HG03095 (cell line): ENCODE data around the gene SLC16A3.
"Not testable (repeated sequence)": the region's sequence is repeated elsewhere in the genome, so short reads cannot be mapped to it uniquely, and the experiment has no call there.

ENCODE experiments used
- ATAC-seq: cut with Tn5 transposase; IDR thresholded peaks from one replicate; pipeline ENCODE4 v1.9.1; 2021; ENCODE audit warnings: moderate library complexity; ENCODE audit not compliant: unreplicated experiment

SLC16A3 gene

DNA sequence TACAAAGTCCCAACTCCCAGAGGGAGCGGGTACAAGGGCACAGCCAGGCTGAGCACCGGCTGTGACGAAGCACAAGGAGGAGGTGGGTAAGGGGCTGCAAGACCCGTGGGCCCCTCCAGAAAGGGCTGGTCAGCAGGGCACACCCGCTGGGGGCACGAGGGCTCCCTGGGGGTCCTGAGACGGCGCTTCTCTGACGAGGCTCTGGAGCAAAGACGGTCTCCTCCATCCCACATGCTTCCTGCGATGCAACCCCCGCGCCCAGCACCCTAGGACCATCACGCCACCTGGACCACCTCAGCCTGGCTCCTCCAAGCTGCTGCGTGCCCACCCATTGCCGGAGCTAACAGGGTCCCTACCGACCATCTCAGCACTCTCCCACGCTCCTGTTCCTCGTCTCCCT lies 24.9 kb upstream of the SLC16A3 start:
- no peak for ATAC-seq

DNA sequence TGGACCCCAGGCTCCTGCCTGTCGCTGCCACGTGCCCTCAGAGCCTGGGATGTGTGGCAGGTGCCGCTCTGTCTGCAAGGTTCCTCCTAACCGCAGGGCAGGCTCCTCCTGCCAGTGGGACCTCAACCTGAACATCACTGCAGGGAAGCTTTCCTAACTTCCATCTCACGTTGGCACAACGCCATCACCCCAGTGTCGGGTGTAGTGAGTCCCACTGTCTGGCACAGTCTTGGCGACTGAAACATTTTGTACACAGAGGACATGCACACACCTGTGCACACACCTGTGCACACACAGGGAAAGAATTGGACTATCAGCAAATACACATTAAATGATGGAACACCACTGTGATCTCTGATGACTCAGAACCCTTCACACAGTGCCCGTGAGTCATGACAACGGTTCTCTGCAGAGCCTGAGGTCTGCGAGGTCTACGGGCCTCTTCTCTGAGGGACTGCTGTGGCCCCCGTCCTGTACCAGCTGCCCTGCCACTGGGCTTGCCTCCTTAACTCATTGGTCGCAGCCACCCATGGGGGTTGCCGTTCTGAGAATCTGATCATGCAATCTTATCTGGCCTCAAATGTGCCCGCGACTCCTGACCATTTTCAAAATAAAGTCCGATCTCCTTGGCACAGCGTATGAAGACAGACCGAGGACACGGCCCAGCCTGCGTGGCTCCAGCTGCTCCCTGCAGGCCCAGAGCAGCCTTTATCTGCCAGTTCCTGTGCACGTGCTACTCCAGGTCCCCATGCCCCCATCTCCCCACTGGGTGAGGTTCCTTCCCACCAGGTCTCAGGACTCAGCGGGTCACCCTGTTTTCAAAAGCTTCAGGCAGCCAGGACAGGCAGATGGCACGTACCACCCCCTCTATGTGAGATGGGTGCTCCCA lies 23.8 kb upstream of the SLC16A3 start:
- ATAC-seq: no peak

DNA sequence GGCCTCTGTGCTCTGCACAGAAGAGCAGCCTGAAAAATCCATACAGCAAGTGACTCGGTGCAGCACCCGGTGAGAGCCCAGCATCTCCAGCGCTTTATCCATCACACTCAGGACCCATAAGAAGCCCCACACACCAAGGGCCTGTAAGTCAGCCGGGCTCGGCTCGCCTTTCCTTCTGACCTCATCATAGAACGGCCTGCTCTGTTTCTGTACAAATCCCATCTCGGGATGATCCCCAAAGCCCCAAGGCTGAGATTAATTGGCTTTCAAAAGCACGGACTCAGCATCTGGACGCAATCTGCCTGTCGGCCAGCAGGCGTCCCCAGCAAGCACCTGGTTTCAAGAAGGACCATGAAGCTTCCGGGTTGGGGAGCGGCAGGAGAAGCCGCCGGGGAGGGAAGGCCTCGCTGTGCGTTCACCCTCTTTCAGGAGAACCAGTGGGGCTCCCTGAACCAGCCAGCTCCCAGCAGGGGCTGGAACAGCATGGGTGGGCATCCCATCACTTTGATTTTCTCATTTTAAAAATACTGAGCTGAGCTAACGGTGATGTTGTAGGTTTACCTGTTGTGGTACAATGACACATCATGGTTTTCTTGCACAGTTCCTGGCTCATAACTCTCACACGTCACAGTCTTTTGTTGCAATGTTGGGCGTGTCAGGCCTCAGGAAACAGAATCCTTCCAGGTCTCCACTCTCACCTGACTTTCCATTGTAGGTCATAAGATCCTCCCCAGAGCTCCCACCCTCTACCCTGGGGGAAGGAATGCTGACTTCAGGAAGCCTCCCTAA lies 22.9 kb upstream of the SLC16A3 start:
- peak; percentile 73 for ATAC-seq

DNA sequence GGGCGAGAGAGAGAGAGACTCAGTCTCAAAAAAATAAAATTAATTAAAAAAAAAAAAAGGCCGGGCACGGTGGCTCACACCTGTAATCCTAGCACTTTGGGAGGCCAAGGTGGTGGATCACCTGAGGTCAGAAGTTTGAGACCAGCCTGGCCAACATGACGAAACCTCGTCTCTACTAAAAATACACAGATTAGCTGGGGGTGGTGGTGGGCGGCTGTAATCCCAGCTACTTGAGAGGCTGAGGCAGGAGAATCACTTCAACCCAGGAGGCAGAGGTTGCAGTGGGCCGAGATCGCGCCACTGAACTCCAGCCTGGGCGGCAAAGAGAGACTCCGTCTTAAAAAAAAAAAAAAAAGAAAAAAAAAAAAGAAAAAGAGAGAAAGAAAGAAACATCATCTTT lies 18.2 kb upstream of the SLC16A3 start:
- not testable (repeated sequence) for ATAC-seq

DNA sequence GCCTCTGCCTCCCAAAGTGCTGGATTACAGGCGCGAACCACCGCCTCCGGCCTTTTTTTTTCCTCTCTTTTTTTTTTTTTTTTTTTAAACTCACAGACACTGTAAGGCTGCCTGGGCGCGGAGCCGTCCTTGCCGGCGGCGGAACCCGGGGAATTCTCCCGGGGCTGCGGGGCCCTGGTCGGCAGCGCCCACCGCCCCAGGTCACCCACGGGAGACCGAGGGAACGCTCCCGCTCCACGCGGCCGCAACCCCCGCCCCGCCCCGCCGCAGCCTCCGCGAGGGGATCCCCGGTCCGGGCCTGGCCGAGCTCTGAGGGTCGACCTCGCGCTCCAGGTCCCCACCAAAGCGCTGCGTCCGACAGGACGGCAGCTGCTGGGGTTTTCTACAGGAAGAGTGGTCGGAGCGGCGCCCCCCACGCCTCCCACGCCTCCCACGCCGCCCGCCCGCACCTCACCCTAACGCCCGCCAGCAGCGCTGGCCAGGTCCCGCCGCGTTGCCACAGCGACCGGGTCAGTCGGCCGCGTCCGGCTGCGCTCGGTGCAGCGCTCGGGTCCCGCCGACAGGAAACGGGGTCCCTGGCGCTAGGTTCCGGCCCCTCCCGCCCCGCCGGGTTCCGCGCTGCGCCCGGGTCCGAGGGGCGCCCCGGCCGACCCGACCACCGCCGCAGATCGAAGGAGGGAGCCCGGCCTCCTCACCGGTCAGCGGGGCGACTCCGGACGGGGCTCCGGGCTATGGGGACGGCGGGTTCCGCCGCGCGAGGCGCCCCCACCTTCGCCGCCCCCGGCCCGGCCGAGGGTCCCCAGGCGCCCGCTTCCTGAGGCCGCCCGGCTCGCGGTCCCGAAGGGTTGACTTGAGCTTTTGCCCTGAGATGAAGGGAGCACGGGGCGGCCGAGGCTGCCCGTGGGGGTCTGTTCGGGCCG lies 16.3 kb upstream of the SLC16A3 start, which contains the start of gene CCDC57:
TSS of gene CCDC57 (minus strand) at position 512 of the 920 bp plus-strand sequence. CDS start 10,898 bp downstream, outside the sequence.
- ATAC-seq: peak; percentile 45

DNA sequence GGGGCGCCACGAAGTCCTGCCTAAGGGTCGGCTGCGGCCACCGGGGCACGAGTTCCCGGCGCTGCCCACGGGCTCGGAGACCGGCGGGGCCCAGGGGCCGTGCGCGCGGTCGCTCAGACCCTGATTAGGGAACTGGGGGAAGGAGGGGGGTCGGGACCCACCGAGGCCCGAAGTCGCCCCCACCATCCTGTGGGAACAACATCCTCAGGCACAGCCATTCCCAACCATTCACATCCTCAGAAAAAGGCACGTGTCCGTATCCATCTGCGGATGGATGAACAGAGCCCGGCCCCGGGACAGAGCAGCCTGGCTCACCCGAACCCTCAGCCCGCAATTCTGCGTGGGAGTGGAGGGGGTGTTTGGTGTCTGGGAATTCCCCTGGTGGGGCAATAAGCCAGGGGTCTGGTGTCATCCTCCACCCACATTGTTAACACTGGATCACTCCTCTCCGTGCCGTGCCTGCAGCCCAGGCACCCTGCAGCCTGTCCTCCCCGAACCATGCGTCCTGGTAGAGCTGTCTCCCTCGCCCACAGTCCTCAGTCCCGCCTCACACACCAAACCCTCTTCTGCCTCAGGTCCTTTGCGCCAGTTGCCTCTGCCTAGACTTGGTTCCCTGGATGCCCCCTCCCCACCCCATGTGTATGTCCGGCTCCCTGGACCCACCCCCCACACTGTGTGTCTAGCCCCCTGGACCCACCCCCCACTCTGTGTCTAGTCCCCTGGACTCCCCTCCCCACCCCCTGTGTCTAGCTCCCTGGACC lies 15.4 kb upstream of the SLC16A3 start:
- peak; percentile 10 for ATAC-seq

DNA sequence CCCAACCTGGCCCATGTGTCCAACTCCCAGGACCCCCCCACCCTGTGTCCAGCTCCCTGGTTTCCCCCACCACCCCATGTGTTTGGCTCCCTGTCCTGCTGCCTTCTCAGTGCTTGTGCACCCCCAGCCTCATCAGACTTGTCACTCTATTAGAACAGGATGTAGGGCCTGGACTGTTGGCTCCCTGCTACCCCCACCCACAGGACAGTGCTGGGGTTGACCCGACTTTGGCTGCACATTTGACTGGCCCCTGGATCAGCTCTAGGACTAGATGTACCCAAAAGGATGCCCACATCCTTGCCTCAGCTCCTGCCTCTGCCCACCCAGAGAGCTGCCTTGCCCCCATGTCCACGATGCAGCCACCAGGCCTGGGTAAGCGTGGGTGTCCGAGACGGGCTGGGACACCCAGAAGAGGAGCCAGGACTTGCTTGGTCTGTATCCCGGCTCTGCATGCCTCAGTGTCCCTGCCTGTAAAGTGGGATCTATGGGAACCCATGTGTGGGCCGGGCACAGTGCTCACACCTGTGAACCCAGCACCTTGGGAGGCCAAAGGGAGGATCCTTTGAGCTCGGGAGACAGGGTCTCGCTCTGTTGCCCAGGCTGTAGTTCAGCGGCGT lies 14.7 kb upstream of the SLC16A3 start:
- ATAC-seq: no peak

DNA sequence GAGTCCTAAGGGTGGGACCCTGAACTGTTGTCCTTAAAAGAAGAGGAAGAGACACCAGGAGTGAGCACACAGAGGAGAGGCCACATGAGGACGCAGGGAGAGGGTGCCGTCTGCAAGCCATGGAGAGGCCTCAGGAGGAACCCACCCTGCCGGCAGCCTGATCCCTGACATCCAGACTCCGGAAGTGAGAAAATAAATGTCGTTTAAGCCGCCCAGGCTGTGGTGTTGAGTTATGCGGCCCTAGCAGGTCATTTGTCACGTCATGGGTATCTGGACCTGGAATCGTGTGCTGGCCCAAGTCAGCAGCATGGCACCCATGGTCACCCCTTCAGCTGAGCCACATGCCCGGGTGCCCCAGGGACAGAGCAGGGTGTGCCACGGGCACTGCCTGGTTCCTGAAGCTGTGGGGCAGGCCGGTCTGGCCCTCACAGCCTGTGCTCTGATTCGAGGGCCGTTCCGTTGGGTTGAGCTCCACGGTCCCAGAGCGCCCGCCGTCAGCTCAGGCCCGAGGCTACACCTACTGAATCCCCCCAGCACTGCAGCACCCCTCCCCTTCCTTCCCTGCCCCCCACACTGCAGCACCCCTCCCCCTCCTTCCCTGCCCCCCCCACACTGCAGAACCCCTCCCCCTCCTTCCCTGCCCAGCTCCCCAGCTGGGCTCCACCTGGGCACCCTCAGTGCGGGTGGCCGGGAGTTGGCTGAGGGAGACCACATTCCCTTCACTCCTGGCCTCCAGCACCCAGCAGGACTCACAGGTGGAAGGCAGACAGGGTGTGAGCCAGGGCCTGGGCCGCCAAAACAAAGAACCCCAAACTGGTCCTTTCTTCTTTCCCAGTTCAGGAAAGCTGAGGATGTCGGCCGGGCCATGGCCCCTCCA lies 13.5 kb upstream of the SLC16A3 start:
- no peak for ATAC-seq

DNA sequence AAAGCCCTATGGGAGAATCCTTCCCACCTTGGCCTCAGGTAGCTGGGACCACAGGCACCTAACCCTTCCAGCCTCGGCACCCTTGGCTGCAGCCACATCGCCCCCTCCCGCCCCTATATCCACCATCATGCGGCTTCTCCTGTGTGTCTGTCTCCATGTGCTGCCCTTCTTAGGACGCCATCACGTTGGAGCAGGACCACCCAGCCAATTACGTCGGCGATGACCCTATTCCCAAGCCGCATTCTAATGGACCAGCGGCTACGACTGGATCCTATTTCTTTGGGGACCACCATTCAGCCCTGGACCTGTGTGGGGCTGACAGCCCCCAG lies 12.9 kb upstream of the SLC16A3 start:
- no peak for ATAC-seq

DNA sequence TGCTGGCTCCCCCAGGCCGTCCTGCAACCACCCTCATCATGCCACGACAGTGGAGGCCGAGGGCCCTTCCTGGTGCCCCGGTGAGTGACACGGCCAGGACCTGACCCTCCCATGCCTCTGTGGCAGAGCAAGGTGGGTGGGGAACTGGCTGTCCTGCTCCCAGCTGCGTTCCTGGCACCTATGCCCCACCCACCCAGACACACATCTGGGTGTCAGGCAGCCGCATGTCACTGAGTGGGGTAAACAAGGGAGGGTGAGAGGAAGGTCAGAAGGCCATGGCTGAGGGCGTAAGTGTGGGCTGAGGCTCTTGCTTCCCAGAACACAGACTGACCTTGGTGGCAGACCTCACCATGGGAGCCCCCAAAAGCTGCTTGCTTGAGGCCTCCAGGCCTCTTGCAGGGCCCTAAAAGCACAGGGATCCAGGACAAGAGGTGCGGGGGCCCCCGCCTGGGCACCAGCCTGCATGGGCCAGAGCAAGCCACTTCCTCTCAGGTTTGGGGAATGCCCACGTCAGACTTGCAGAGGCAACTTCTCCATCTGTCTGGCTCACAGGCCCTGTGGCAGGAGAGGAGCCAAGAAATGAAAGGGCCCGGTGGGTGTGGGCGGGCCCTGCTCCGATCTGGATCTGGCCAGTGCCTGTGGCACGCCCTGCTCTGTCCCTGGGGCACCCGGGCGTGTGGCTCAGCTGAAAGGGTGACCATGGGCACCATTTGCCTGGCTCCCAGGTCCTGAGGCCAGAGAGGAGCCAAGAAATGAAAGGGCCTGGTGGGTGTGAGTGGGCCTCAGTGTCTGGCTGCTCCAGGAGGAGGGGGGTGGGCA lies 12.3 kb upstream of the SLC16A3 start:
- no peak for ATAC-seq

DNA sequence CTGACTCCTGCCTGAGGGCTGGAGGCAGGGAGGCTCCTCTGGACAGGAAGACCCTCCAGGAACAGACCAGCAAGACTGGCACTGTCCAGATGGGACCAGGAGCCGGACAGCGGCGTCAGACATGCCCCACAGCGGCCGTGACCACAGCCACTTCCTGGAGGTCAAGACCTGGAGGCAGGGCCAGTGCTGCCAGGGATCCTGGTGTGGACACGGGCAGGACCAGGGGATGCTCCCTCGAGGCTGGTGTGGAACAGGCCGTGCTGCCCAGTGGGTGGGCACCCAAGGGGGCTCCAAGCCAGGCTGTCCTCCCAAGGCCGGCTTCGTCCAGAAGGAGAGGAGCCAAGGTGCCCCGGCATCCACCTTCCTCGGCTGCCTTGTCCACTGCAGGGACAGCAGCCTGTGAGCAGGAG lies 11.7 kb upstream of the SLC16A3 start:
- no peak for ATAC-seq

DNA sequence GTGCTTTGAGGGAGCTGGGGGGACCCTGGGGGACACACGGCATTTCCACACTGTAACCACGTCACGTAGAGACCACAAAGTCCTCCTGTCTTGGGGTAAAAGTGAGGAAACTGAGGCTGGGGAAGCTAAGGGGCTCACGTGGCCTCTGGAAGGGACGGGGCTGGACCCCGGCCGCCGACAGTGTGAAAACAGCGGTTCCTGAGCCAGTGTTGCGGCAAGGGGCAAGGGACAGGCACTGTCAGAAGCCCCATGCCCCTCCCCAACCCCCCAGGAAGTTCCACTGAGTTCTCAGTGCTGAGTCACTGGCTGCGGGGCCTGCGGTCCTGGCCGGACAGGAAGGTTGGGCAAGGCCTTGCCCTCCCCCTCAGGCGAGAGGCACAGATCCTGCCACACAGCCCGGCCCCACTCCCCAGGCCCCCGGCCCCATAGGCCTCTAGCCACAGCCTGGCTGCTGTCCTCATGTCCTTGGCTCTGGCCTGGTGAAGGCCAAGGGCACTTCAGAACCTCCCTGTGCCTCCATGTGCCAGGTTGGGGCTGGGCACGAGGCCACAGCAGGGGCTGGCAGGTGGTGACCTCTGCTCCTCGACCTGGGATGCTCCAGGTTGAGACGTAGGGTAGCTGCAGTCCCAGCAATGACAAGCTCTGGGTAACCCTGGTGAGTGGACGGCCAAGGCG lies 11.2 kb upstream of the SLC16A3 start:
- ATAC-seq: no peak

DNA sequence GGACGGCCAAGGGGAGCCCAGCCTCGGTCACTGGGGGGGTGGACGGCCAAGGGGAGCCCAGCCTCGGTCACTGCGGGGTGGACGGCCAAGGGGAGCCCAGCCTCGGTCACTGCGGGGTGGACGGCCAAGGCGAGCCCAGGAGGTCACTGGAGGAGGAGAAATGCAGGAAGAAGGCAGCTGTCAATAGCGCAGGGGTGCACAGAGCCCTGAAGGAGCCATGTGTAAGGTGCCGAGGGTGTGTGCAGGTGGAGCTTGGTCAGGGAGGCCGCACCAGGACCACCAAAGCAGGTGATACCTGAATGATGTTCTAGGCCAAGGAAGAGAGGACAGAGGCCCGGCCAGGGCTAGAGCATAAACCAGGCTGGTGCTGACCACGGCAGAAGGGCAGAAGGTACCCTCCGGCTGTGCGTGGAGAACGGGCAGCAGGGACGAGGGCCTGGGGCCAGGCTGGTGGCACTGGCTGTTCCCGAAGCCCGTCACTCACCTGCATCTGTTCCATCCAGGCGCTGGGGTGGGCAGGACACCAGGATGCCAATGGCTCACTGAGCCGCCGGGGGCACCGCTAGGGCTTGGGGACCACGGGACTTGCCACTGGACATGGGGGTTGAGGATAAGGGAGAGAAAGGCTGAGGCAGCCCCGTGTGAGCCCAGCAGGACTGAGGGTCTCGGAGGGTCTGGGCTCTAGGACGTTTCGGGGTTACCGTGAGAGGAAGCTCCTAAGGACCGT lies 10.3 kb upstream of the SLC16A3 start:
- no peak for ATAC-seq

DNA sequence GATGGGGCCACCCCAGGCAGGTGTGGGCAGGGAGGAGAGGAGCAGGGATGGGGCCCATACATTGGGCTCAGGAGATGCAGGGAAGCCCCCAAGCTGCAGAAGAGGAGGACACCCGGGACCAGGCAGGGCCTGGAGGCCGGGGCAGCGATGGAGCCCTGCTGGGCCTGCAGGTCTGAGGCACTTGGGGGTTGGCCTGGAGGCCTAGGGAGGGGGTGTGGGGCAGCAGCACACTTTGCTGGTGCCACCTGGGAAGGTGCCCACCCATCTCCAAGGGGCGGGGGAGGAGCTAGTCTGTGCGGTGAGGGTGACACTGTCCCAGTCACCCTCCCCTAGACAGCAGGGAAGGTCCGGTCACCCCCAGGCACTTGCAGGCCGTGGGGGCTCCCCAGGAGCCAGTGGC lies 9.8 kb upstream of the SLC16A3 start:
- no peak for ATAC-seq

DNA sequence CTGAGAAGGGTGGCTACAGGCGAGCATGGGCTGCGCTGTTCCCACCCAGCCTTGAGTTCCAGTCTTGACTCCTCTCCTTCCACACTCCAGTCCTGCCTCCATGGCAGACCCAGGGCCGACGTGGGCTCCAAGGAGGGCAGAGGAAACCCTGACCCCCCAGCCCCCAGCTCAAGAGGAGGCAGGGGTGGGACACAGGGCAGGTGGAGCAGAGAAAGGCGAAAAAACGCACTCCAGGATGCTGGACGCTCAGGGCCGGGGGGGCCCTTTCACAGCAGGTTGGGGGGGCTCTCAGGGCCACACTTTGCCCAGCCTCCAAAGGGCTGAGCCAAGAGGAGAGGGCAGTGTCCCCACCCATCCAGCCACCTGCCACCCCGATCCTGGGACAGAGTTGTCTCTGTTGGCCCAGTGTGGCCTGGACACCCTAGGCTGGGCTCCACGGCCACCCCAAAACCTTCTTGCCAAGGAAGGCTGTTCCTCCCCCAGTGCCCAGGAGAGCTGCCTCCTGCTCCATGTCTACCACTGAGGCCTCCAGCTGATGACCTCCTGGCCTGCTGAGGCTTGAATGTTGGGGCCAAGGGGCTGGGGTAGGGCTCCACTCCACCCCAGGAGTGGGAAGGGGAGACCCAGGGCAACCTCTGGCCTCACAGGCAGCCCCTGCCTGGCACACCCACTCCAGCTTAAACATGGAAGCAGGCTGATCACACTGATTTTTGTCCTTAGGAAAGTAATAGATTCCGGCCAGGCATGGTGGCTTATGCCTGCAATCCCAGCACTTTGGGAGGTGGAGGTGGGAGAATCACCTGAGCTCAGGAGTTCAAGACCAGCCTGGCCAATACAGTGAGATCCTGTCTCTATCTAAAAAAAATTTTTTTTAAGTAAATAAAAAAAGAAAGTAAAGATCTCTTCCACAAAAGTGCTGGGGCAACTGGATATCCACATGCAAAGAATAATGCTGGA lies 8.8 kb upstream of the SLC16A3 start:
- no peak for ATAC-seq
